Activated naive CD4-positive, alpha-beta T cell treated with anti-CD3 and anti-CD28 coated beads, Interleukin-2, amount 50 U/mL, for 24 hours (primary cell): Measurements from ENCODE around the gene TBC1D14.

Experiments used
- H3K27ac Mint-ChIP-seq: one replicate; pipeline ENCODE4 v1.8.0; 2021; ENCODE audit warnings: mild to moderate bottlenecking, mixed read lengths
- H3K27me3 Mint-ChIP-seq: one replicate; pipeline ENCODE4 v1.8.0; 2021; ENCODE audit warnings: mixed read lengths
- H3K36me3 Mint-ChIP-seq: one replicate; pipeline ENCODE4 v1.8.0; 2021; ENCODE audit warnings: mixed read lengths
- H3K4me1 Mint-ChIP-seq: one replicate; pipeline ENCODE4 v1.8.0; 2021; ENCODE audit warnings: mixed read lengths
- H3K4me3 Mint-ChIP-seq: one replicate; pipeline ENCODE4 v1.8.0; 2021; ENCODE audit warnings: mild to moderate bottlenecking, mixed read lengths
- H3K9me3 Mint-ChIP-seq: one replicate; pipeline ENCODE4 v1.8.0; 2021; ENCODE audit warnings: mixed read lengths

The TBC1D14 gene

GRCh38 chr4:6943012-6943884 lies 33.6 kb downstream of the TBC1D14 start:
- H3K27ac Mint-ChIP-seq, result peak overlapping the region; percentile 82
- no peaks in the 10 kb centered on the region for H3K9me3 Mint-ChIP-seq
- no peaks in the 10 kb centered on the region for H3K27me3 Mint-ChIP-seq
- H3K36me3 Mint-ChIP-seq, result no peaks in the 10 kb centered on the region
- peaks cover 73% of the 10 kb centered on the region for H3K4me1 Mint-ChIP-seq
- peak overlapping the region; percentile 75 for H3K4me3 Mint-ChIP-seq

GRCh38 chr4:6943885-6944225 lies 34.2 kb downstream of the TBC1D14 start:
- H3K27ac Mint-ChIP-seq, result peak overlapping the region; percentile 30
- no peaks in the 10 kb centered on the region for H3K9me3 Mint-ChIP-seq
- no peaks in the 10 kb centered on the region for H3K27me3 Mint-ChIP-seq
- H3K4me1 Mint-ChIP-seq, result peaks cover 71% of the 10 kb centered on the region
- H3K4me3 Mint-ChIP-seq, result no peak overlapping the region
- H3K36me3 Mint-ChIP-seq, result no peaks in the 10 kb centered on the region

- Mint-ChIP-seq H3K36me3 (no peaks in the 10 kb centered on the region), H3K4me3 (no peak overlapping the region), H3K4me1 (peaks cover 64% of the 10 kb centered on the region), H3K27me3 (no peaks in the 10 kb centered on the region), H3K9me3 (no peaks in the 10 kb centered on the region), H3K27ac (peak overlapping the region; percentile 52)
Observed at GRCh38 chr4:6944301-6945051, 34.9 kb downstream of the TBC1D14 start.

- no peaks in the 10 kb centered on the region for H3K9me3 Mint-ChIP-seq
- peak overlapping the region; percentile 52 for H3K27ac Mint-ChIP-seq
- no peaks in the 10 kb centered on the region for H3K27me3 Mint-ChIP-seq
- H3K36me3 Mint-ChIP-seq, result no peaks in the 10 kb centered on the region
- H3K4me1 Mint-ChIP-seq, result peaks cover 63% of the 10 kb centered on the region
- no peak overlapping the region for H3K4me3 Mint-ChIP-seq
Observed at GRCh38 chr4:6945052-6945409, 35.4 kb downstream of the TBC1D14 start.

GRCh38 chr4:6946497-6946896 lies 36.9 kb downstream of the TBC1D14 start:
- Mint-ChIP-seq H3K27ac (no peak overlapping the region), H3K27me3 (no peaks in the 10 kb centered on the region), H3K36me3 (no peaks in the 10 kb centered on the region), H3K4me1 (peaks cover 61% of the 10 kb centered on the region), H3K9me3 (no peaks in the 10 kb centered on the region), H3K4me3 (no peak overlapping the region)

GRCh38 chr4:6948134-6948460 lies 38.5 kb downstream of the TBC1D14 start:
- Mint-ChIP-seq H3K27me3 (no peaks in the 10 kb centered on the region), H3K4me3 (no peak overlapping the region), H3K27ac (no peak overlapping the region), H3K9me3 (no peaks in the 10 kb centered on the region), H3K36me3 (peaks cover 2% of the 10 kb centered on the region), H3K4me1 (peaks cover 57% of the 10 kb centered on the region)

GRCh38 chr4:6951880-6952381 lies 42.3 kb downstream of the TBC1D14 start:
- peak overlapping the region; percentile 37 for H3K4me3 Mint-ChIP-seq
- H3K27me3 Mint-ChIP-seq, result no peaks in the 10 kb centered on the region
- peak overlapping the region; percentile 51 for H3K27ac Mint-ChIP-seq
- no peaks in the 10 kb centered on the region for H3K9me3 Mint-ChIP-seq
- peaks cover 2% of the 10 kb centered on the region for H3K36me3 Mint-ChIP-seq
- peaks cover 59% of the 10 kb centered on the region for H3K4me1 Mint-ChIP-seq

GRCh38 chr4:6953751-6954380 lies 44.2 kb downstream of the TBC1D14 start:
- no peak overlapping the region for H3K27ac Mint-ChIP-seq
- H3K36me3 Mint-ChIP-seq, result peaks cover 2% of the 10 kb centered on the region
- no peak overlapping the region for H3K4me3 Mint-ChIP-seq
- no peaks in the 10 kb centered on the region for H3K9me3 Mint-ChIP-seq
- peaks cover 62% of the 10 kb centered on the region for H3K4me1 Mint-ChIP-seq
- no peaks in the 10 kb centered on the region for H3K27me3 Mint-ChIP-seq

- Mint-ChIP-seq H3K36me3 (peaks cover 2% of the 10 kb centered on the region), H3K4me1 (peaks cover 64% of the 10 kb centered on the region), H3K9me3 (no peaks in the 10 kb centered on the region), H3K27ac (peak overlapping the region; percentile 41), H3K4me3 (no peak overlapping the region), H3K27me3 (no peaks in the 10 kb centered on the region)
Observed at GRCh38 chr4:6955261-6955911, 45.8 kb downstream of the TBC1D14 start.

GRCh38 chr4:6956087-6956433 lies 46.4 kb downstream of the TBC1D14 start:
- Mint-ChIP-seq H3K4me1 (peaks cover 63% of the 10 kb centered on the region), H3K9me3 (no peaks in the 10 kb centered on the region), H3K36me3 (peaks cover 2% of the 10 kb centered on the region), H3K4me3 (no peak overlapping the region), H3K27ac (no peak overlapping the region), H3K27me3 (no peaks in the 10 kb centered on the region)

- Mint-ChIP-seq H3K36me3 (peaks cover 2% of the 10 kb centered on the region), H3K4me1 (peaks cover 58% of the 10 kb centered on the region), H3K9me3 (no peaks in the 10 kb centered on the region), H3K27ac (no peak overlapping the region), H3K4me3 (no peak overlapping the region), H3K27me3 (no peaks in the 10 kb centered on the region)
Observed at GRCh38 chr4:6956434-6957147, 47.0 kb downstream of the TBC1D14 start.

GRCh38 chr4:6957148-6957520 lies 47.5 kb downstream of the TBC1D14 start:
- no peak overlapping the region for H3K27ac Mint-ChIP-seq
- H3K9me3 Mint-ChIP-seq, result no peaks in the 10 kb centered on the region
- H3K36me3 Mint-ChIP-seq, result no peaks in the 10 kb centered on the region
- peaks cover 58% of the 10 kb centered on the region for H3K4me1 Mint-ChIP-seq
- H3K27me3 Mint-ChIP-seq, result no peaks in the 10 kb centered on the region
- H3K4me3 Mint-ChIP-seq, result no peak overlapping the region

- no peaks in the 10 kb centered on the region for H3K36me3 Mint-ChIP-seq
- peaks cover 57% of the 10 kb centered on the region for H3K4me1 Mint-ChIP-seq
- H3K27ac Mint-ChIP-seq, result no peak overlapping the region
- H3K9me3 Mint-ChIP-seq, result no peaks in the 10 kb centered on the region
- H3K4me3 Mint-ChIP-seq, result no peak overlapping the region
- no peaks in the 10 kb centered on the region for H3K27me3 Mint-ChIP-seq
Observed at GRCh38 chr4:6957994-6958393, 48.4 kb downstream of the TBC1D14 start.

- H3K27me3 Mint-ChIP-seq, result no peaks in the 10 kb centered on the region
- peaks cover 61% of the 10 kb centered on the region for H3K4me1 Mint-ChIP-seq
- no peak overlapping the region for H3K27ac Mint-ChIP-seq
- no peaks in the 10 kb centered on the region for H3K9me3 Mint-ChIP-seq
- no peak overlapping the region for H3K4me3 Mint-ChIP-seq
- no peaks in the 10 kb centered on the region for H3K36me3 Mint-ChIP-seq
Observed at GRCh38 chr4:6959261-6959660, 49.6 kb downstream of the TBC1D14 start.

- Mint-ChIP-seq H3K4me1 (peaks cover 61% of the 10 kb centered on the region), H3K9me3 (no peaks in the 10 kb centered on the region), H3K27me3 (no peaks in the 10 kb centered on the region), H3K27ac (no peak overlapping the region), H3K36me3 (no peaks in the 10 kb centered on the region), H3K4me3 (no peak overlapping the region)
Observed at GRCh38 chr4:6960154-6960553, 50.5 kb downstream of the TBC1D14 start.
